ENCODE results near the gene ASXL1.

- TF ChIP-seq TAF1 (IDR thresholded peaks at IDR 0.05; ENCODE audit: borderline replicate concordance, low read depth, low read length): no peak
- no peak for TF ChIP-seq POLR2AphosphoS5 (IDR thresholded peaks at IDR 0.05; ENCODE audit: low read depth, low read length)
These were observed 102.7 kb downstream of the ASXL1 start for GRCh38 chr20:32460683-32461320.
